ENCODE measurements around the gene YWHAH.

YWHAH gene

DNA sequence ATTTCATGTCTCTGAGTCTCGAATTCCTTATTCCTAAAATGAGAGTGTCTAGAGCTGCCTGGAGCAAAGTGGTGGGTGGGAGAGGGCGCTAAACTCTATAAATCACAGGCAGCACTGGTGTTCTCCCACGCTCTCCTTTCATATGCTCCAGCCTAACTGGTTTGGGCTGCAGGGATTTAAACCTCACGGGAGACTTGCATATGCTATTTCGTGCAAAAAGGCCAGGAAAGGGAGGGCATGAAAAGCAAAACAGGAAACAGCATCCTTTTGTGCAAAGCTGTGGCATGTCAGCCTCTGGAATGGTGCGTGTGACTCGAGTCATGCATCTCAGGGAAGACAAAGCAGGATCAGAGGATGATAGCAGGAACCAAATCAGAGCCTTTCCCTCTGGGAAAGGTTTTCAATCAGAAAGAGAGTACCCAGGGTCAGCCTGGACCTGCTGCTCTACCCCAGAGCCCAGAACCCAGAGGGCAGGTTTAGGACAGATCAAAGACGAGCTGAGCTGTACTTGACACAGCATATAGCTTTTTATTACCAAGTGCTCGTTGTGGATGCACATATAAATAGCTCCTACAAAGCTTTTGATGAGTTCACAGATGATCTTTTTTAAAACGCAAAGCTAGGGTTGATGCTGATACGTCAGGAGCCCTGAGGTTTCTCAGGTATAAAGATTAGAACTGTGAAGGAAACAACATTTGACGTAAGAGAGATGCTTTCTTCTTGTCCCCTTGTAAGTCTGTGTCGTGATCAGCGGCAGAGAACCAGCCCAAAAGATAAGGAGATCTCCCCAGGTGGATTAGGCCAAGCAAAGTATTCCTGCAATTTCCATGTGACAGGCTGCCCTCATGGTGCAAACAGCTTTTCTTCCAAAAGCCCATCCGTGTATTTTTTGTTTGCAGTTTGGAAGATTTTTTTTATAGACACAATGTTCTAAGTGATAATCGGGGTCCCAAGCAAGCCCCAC lies 46.2 kb upstream of the YWHAH start (continued):
- TF ChIP-seq ZFP3 (CRISPR knock-in tag; IDR thresholded peaks at IDR 0.05) (no peak), RARB (CRISPR knock-in tag; IDR thresholded peaks at IDR 0.05) (no peak)

DNA sequence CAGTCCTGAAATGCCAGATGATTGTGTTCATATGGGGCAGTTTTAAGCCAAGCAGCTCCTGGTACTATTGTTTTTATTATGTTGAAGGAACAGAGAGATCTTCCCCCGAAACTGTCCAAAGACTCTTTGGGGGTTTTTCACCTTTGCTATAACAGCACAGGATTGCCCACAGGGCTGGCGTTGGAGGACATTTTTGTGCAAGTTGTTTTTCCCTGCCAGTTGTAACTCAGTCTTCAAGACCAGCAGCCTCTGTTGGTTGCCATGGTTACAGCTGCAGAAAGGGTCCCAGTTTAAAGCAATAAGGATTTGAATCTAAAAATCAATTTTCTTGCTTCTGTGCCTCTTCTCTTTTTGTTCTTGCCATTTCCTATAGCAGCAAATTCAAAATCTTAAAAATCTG lies 45.4 kb upstream of the YWHAH start:
- TF ChIP-seq SNAI2 (CRISPR knock-in tag; IDR thresholded peaks at IDR 0.05) = no peak
- no peak for TF ChIP-seq ZC3H10 (CRISPR knock-in tag; IDR thresholded peaks at IDR 0.05)
- TF ChIP-seq PPARA (CRISPR knock-in tag; IDR thresholded peaks at IDR 0.05; ENCODE audit: borderline replicate concordance) = no peak
- no peak for TF ChIP-seq ISL1 (CRISPR knock-in tag; IDR thresholded peaks at IDR 0.05)
- no peak for TF ChIP-seq ZNF565 (CRISPR knock-in tag; conservative IDR thresholded peaks at IDR 0.05; ENCODE audit: low read depth)
- TF ChIP-seq ZNF70 (CRISPR knock-in tag; IDR thresholded peaks at IDR 0.05) = no peak
- TF ChIP-seq ESRRG (CRISPR knock-in tag; IDR thresholded peaks at IDR 0.05) = no peak
- TF ChIP-seq ZFP3 (CRISPR knock-in tag; IDR thresholded peaks at IDR 0.05) = no peak
- TF ChIP-seq ZNF8 (CRISPR knock-in tag; IDR thresholded peaks at IDR 0.05) = no peak
- TF ChIP-seq ARNTL (CRISPR knock-in tag; IDR thresholded peaks at IDR 0.05; ENCODE audit: borderline replicate concordance, low read depth) = no peak
- TF ChIP-seq OSR1 (CRISPR knock-in tag; IDR thresholded peaks at IDR 0.05) = no peak
- TF ChIP-seq RARB (CRISPR knock-in tag; IDR thresholded peaks at IDR 0.05) = no peak
- TF ChIP-seq, protein P1, sequence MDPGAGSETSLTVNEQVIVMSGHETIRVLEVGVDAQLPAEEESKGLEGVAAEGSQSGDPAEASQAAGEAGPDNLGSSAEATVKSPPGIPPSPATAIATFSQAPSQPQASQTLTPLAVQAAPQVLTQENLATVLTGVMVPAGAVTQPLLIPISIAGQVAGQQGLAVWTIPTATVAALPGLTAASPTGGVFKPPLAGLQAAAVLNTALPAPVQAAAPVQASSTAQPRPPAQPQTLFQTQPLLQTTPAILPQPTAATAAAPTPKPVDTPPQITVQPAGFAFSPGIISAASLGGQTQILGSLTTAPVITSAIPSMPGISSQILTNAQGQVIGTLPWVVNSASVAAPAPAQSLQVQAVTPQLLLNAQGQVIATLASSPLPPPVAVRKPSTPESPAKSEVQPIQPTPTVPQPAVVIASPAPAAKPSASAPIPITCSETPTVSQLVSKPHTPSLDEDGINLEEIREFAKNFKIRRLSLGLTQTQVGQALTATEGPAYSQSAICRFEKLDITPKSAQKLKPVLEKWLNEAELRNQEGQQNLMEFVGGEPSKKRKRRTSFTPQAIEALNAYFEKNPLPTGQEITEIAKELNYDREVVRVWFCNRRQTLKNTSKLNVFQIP (CRISPR knock-in tag; IDR thresholded peaks at IDR 0.05; ENCODE audit: borderline replicate concordance, low read depth) = no peak
- TF ChIP-seq, protein P2, sequence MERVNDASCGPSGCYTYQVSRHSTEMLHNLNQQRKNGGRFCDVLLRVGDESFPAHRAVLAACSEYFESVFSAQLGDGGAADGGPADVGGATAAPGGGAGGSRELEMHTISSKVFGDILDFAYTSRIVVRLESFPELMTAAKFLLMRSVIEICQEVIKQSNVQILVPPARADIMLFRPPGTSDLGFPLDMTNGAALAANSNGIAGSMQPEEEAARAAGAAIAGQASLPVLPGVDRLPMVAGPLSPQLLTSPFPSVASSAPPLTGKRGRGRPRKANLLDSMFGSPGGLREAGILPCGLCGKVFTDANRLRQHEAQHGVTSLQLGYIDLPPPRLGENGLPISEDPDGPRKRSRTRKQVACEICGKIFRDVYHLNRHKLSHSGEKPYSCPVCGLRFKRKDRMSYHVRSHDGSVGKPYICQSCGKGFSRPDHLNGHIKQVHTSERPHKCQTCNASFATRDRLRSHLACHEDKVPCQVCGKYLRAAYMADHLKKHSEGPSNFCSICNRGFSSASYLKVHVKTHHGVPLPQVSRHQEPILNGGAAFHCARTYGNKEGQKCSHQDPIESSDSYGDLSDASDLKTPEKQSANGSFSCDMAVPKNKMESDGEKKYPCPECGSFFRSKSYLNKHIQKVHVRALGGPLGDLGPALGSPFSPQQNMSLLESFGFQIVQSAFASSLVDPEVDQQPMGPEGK (CRISPR knock-in tag; IDR thresholded peaks at IDR 0.05; ENCODE audit: borderline replicate concordance) = no peak
- no peak for TF ChIP-seq TOX (CRISPR knock-in tag; IDR thresholded peaks at IDR 0.05; ENCODE audit: borderline replicate concordance)
- TF ChIP-seq, protein P3, sequence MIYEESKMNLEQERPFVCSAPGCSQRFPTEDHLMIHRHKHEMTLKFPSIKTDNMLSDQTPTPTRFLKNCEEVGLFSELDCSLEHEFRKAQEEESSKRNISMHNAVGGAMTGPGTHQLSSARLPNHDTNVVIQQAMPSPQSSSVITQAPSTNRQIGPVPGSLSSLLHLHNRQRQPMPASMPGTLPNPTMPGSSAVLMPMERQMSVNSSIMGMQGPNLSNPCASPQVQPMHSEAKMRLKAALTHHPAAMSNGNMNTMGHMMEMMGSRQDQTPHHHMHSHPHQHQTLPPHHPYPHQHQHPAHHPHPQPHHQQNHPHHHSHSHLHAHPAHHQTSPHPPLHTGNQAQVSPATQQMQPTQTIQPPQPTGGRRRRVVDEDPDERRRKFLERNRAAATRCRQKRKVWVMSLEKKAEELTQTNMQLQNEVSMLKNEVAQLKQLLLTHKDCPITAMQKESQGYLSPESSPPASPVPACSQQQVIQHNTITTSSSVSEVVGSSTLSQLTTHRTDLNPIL (CRISPR knock-in tag; IDR thresholded peaks at IDR 0.05; ENCODE audit: low read depth) = no peak
- TF ChIP-seq, protein P4, sequence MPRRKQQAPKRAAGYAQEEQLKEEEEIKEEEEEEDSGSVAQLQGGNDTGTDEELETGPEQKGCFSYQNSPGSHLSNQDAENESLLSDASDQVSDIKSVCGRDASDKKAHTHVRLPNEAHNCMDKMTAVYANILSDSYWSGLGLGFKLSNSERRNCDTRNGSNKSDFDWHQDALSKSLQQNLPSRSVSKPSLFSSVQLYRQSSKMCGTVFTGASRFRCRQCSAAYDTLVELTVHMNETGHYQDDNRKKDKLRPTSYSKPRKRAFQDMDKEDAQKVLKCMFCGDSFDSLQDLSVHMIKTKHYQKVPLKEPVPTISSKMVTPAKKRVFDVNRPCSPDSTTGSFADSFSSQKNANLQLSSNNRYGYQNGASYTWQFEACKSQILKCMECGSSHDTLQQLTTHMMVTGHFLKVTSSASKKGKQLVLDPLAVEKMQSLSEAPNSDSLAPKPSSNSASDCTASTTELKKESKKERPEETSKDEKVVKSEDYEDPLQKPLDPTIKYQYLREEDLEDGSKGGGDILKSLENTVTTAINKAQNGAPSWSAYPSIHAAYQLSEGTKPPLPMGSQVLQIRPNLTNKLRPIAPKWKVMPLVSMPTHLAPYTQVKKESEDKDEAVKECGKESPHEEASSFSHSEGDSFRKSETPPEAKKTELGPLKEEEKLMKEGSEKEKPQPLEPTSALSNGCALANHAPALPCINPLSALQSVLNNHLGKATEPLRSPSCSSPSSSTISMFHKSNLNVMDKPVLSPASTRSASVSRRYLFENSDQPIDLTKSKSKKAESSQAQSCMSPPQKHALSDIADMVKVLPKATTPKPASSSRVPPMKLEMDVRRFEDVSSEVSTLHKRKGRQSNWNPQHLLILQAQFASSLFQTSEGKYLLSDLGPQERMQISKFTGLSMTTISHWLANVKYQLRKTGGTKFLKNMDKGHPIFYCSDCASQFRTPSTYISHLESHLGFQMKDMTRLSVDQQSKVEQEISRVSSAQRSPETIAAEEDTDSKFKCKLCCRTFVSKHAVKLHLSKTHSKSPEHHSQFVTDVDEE (CRISPR knock-in tag; IDR thresholded peaks at IDR 0.05) = no peak
- TF ChIP-seq GLIS3 (CRISPR knock-in tag; IDR thresholded peaks at IDR 0.05) = no peak
- no peak for ATAC-seq

DNA sequence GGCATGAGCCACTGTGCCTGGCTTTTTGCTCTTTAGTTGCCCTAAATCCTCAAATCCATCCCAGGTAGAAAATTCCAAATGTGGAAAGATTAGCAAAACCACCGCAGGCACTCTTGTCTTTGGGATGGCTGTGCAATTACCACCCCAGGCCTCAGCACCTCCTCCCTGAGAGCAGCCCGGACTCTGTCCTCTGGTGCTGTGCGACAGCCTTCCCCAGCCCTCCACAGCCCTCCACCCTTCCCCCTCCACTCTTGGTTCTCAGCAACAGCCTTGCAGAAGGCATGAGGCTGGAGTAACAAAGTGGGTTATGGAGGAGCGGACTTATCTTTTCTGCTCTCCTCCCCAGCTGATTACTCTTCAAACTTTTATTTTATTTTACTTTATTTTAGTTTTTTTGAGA lies 44.7 kb upstream of the YWHAH start:
- no peak for ATAC-seq
- TF ChIP-seq ESRRG (CRISPR knock-in tag; IDR thresholded peaks at IDR 0.05) = no peak
- TF ChIP-seq TOX (CRISPR knock-in tag; IDR thresholded peaks at IDR 0.05; ENCODE audit: borderline replicate concordance) = no peak
- TF ChIP-seq RARB (CRISPR knock-in tag; IDR thresholded peaks at IDR 0.05) = no peak
- no peak for TF ChIP-seq ZNF70 (CRISPR knock-in tag; IDR thresholded peaks at IDR 0.05)
- TF ChIP-seq OSR1 (CRISPR knock-in tag; IDR thresholded peaks at IDR 0.05) = no peak
- TF ChIP-seq CSDC2 (CRISPR knock-in tag; IDR thresholded peaks at IDR 0.05) = no peak
- TF ChIP-seq, protein P4 (CRISPR knock-in tag; IDR thresholded peaks at IDR 0.05) = no peak
- TF ChIP-seq ZNF8 (CRISPR knock-in tag; IDR thresholded peaks at IDR 0.05) = no peak
- no peak for TF ChIP-seq ZC3H10 (CRISPR knock-in tag; IDR thresholded peaks at IDR 0.05)
- TF ChIP-seq, protein P2 (CRISPR knock-in tag; IDR thresholded peaks at IDR 0.05; ENCODE audit: borderline replicate concordance) = no peak
- no peak for TF ChIP-seq ISL1 (CRISPR knock-in tag; IDR thresholded peaks at IDR 0.05)
- TF ChIP-seq, protein P3 (CRISPR knock-in tag; IDR thresholded peaks at IDR 0.05; ENCODE audit: low read depth) = no peak
- no peak for TF ChIP-seq ZFP30 (CRISPR knock-in tag; IDR thresholded peaks at IDR 0.05)
- TF ChIP-seq GLIS3 (CRISPR knock-in tag; IDR thresholded peaks at IDR 0.05) = no peak

All from SK-N-SH treated with all-trans-retinoic acid at 6 μM for 48 hours (cell line).